PC-3 (cell line): Measurements from ENCODE around the gene PTGIR.

Experiments used
- CTCF ChIP-seq: fragments of 300-600 bp; sonication (generic); conservative IDR thresholded peaks from 2 replicates; pipeline ENCODE4 v1.5.1; 2017; ENCODE audit warnings: antibody characterized with exemption, low read depth, mild to moderate bottlenecking, low read length
- EZH2 ChIP-seq: fragments of 300-600 bp; sonication (generic); IDR thresholded peaks from one replicate; pipeline ENCODE4 v1.6.1; 2017; ENCODE audit warnings: antibody characterized with exemption, mild to moderate bottlenecking, low read length; ENCODE audit not compliant: unreplicated experiment
- EZH2phosphoT487 ChIP-seq: fragments of 300-600 bp; sonication (generic); IDR thresholded peaks from 2 replicates; pipeline ENCODE4 v1.6.1; 2018; ENCODE audit warnings: mild to moderate bottlenecking, antibody characterized with exemption, low read length, borderline replicate concordance

DNA sequence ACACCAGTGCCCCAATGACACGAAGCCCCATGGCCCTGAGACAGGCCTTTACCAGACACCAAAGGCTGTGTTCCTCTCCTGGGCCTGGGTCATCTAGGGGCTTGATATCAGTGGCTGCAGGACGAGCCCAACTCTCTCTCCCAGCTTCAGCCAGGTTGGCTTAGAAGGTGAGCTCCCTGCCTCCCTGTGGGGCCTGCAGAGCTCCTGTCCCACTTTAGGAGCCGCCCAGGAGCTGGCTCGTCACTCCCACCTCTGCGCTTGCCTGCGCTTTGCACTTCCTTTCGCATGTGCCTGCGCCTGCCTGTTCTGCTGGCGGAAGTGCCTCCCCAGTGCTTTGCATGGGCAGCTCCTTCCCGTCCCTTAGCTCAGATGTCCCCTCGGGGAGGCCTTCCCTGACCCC is 18.9 kb downstream of the PTGIR start:
- no peak for TF ChIP-seq CTCF
- no peak for TF ChIP-seq EZH2
- no peak for TF ChIP-seq EZH2phosphoT487
